ENCODE results near the gene LBR.

DNA sequence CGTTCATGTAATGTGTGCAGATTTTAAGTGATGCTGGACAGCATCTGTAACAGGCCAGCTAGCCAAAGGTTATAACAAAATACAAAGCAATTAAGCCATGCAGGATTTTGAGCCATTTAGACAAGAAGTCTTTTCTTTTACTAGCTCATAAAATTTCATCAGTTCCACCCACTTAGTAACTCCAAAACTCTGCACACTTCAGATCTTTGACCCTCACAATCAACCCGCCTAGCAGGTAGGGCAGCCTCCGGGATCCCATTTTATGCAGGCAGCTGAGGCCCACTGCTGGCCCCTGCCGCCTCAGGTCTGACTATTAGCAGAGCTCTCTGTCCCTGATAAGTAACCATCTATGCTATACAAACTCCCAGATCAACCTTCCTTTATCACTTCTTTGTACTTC is 9.2 kb downstream of the LBR start:
- TF ChIP-seq ZNF274 (IDR thresholded peaks at IDR 0.05; ENCODE audit: low read depth, low read length) (no peak), YY1 (IDR thresholded peaks at IDR 0.05; ENCODE audit: insufficient read depth, insufficient read length) (no peak), SUZ12 (IDR thresholded peaks at IDR 0.05; ENCODE audit: extremely low read depth, insufficient read depth, insufficient read length) (no peak)

Measured in NT2/D1 (cell line).